Stimulated activated CD4-positive, alpha-beta T cell treated with anti-CD3 and anti-CD28 coated beads, Interleukin-4, amount 100 ng/mL, for 1 hour (primary cell): ENCODE results near the gene CD2BP2.
A peak's percentile ranks its signal among the peaks of the same experiment; 100 is the strongest.
"Not testable (repeated sequence)": the region's sequence is repeated elsewhere in the genome, so short reads cannot be mapped to it uniquely, and the experiment has no call there.

ENCODE experiments used
- DNase-seq: peaks from one replicate; pipeline ENCODE4 v3.0.0-alpha.2; 2020

CD2BP2 gene

DNA sequence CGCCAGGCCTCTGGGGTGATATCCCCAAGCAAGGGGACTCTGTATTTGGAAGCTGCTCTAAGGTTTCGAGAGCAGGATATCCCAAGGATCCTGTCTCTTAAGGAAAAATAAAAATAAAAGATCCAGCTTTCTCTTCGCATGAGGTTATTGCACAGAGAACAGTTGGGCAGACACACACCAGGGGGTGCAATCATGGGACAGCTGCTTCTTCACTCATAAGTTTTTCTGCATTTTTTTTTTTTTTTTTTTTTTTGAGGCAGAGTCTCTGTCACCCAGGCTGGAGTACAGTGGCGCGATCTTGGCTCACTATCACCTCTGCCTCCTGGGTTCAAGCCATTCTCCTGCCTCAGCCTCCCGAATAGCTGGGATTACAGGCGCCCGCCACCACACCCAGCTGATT is 13.1 kb downstream of the CD2BP2 start:
- not testable (repeated sequence) for DNase-seq

DNA sequence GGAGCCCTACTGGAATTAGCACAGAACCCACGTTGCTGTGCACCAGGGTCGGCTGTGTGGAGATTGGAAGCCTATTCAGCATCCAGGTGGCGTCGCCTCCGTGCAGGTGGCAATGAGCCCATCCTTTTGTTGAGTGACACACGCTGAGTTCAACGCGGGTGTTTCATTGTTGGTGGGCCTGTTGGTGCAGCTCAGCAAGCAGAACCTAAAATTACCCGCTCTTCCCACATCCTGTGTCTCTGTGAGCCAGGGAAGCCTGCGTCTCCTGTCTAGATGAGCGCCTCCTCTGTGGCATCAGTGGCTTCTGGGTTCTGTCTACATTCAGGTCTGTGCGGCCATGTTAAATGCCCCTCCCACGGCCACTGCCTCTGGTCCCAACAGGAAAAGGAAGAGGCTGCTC is 14.5 kb downstream of the CD2BP2 start:
- no peak for DNase-seq

DNA sequence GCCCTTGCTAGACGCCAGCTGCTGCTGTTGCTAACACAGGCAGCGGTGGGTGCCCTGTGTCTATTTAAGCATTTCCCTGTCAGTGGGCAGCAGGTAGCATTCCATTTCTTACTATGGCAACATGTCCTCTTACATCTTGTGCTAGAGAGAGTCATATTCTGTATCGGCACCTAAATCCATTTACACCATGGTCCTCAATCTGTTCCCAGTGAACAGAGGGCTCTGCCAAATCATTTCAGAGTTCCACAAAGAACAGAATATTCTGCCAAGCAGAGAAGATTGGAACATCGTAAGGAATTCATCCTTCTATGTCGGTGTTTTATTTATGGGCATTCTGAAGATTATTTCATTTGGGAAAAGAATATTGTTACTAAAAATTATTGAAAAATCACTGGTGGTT is 16.4 kb downstream of the CD2BP2 start:
- not testable (repeated sequence) for DNase-seq

DNA sequence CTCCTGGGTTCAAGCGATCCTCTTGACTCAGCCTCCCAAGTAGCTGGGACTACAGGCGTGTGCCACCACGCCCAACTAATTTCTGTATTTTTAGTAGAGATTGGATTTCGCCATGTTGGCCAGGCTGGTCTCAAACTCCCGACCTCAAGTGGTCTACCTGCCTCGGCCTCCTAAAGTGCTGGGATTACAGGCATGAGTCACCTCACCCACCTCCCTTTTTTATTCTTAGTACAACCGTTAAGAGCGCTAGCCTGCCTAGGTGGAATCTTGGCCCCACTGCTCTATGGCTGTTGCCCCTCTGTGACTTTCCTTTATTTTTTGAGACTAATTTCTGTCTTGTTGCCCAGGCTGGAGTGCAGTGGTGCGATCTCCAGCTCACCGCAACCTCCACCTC is 17.1 kb downstream of the CD2BP2 start:
- DNase-seq = not testable (repeated sequence)

DNA sequence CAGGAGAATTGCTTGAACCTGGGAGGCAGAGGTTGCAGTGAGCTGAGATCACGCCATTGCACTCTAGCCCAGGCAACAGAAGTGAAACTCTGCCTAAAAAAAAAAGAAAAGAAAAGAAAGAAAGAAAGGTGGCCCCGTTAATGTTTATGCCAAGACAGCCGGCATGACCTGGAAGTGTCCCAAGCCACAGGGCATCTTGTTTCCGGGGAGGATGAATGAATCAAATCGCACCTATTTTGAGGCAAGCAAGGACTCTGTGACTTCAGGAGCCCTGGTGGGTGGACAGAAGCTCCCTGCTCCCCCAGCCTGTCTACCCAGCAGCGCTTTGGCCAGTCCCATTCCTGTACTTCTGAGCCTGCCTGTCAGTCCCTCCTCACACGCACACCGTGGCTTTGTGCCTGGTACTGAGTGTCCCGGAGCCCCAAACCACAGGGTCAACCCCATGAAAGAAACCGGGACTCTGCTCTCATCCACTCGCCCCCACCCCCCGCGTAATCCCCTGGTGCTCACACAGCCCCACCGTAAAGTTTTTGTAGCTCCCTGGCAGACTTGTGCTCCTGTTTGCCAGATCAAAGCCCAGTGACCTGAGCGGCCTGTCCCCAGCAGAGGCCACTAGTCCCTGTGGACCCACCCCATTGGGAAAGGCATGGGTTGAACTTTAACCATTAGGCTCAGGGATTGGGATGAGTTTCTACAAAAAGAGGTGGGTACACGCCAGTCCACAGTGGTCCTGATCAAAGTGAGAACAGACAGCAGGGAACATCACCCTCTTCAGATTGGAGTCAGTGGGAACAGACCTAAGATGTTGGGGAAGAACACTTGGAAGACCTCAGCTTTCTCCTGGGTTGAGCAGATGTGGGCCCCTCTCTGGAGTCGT is 19.3 kb downstream of the CD2BP2 start:
- no peak for DNase-seq

DNA sequence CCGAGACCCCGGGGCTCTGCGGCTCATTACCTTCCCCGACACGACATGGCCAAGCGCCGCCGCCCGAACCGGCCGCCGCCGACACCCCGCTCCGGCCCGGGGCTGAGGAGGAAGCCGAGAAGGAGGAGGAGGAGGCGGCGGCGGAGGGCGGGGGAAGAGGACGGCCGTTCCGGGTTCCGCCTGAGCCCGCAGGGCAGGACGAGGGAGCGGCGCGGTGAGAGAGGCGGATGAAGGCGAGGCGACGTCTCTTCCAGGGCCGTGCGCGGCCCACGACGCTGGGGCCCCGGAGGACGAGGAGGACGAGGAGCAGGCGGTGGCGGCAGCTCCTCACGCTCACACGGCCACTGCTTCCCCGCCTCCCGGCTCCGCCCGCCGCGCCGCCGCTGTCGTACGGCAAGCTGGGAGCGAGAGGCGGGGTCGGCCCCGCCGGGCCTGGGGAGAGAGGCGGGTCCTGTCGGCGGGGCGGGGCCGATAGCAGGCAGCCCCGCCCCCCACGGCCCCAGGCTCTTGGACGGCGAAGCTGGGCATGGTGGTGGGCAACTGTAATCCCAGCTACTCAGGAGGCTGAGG is 20.0 kb downstream of the CD2BP2 start:
- DNase-seq = peak; percentile 85

DNA sequence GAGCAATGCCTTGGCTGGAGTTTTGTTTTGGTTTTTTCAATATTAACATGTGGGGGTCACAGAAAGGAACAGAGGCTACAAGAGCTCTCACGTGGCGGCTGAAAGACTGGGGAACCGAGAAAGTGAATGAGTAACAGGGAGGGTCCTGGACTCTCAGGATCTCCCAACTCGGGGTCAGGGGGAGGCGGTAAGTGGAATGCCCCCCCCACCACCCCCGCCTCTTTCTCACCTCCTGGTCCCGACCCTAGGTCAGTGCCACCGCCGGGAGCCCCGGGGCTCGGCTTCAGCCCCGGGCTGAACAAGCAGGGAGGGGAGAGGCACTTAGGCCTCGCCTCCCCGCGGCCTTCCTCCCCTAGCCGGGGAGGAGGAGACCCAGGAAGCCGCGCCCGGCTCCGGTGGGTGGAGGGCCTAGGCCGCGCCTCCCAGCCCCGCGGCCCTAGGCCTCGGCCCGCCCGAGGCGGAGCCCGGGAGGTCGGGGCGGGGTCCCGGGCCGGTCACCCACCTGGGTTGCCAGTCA is 20.6 kb downstream of the CD2BP2 start:
- peak; percentile 84 for DNase-seq

DNA sequence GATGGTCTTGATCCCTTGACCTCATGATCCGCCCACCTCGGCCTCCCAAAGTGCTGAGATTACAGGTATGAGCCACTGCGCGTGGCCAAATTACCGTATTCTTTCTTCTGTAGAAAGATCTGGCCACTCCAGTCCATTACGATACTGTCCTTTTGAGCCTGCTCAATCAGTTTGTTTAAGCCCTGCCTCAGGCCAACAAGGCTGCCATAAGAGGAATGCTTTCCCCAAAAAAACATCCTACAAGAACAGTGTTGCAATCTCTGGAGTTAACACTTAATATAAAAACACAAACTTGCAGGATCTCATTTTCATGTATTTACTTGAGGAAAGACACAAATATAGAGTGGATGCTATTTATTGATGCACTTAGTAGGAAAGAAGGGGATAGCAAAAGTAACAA is 30.9 kb downstream of the CD2BP2 start:
- not testable (repeated sequence) for DNase-seq

DNA sequence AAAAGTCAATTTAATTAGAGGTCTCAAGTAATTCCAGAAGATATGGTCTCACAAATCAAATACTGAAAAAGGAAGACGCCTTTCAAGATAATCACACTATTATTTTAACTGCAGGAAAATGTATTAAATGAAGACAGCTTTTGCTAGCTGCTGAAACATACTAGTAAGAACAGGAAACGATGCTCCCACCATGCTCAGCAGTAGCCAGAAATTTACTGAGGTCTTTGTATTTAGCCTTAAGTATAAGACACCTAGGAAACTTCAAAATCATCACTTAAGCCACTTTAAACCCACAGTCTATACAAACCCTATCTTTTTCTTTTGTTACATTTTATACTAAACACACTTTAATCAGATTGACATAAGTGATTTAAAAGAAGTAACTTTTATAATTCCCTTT is 36.5 kb downstream of the CD2BP2 start:
- not testable (repeated sequence) for DNase-seq

DNA sequence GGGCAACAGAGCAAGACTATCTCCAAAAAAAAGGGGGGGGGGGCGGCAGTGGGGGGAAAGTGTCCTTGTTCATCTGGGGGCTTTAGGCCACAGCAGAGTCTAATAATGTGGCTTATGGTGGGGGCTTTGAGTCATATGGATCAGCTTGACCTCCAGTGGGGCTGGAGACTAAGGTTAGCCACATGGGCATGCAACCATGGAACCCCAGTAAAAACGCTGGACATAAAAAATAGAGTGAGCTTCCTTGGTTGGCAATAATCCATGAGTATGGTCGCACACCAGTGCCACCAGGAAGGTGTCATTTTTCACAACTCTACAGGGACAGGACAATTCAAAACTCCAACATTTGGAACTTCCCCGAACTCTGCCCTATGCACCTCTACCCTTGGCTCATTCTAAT is 44.2 kb downstream of the CD2BP2 start:
- DNase-seq = not testable (repeated sequence)

DNA sequence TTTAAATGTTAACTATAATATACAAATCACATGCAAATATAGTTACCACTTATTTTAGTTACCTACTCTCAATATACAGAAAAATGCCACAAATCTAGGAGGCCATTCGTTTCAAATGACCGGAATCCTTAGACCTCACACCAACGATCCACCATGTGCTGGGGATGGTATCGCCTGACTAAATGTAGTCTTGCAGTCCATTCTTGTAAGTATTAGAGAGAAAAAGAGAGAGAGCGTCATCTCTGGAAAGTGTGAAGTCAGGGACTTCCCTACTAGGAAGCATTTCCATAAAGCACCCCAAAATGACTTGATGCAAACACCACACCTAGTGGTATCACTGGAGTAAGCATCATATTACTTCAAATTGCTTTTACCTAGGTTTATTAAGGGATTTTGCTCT is 45.9 kb downstream of the CD2BP2 start:
- not testable (repeated sequence) for DNase-seq
